H54 (cell line): Measurements from ENCODE around the gene COP1.

ENCODE experiments used
- DNase-seq: peaks from one replicate; pipeline ENCODE4 v3.0.0; 2011; ENCODE audit warnings: low spot score, mixed read lengths; ENCODE audit not compliant: insufficient read length
- FAIRE-seq: peaks from 3 replicates; lab custom pipeline; 2011; peaks lifted over from hg19 to GRCh38; lab: Jason Lieb, UNC
- POLR2A ChIP-seq: IDR thresholded peaks from 2 replicates; pipeline ENCODE4 v1.6.1; 2011; ENCODE audit warnings: low read depth, mild to moderate bottlenecking, low read length

Gene COP1

DNA sequence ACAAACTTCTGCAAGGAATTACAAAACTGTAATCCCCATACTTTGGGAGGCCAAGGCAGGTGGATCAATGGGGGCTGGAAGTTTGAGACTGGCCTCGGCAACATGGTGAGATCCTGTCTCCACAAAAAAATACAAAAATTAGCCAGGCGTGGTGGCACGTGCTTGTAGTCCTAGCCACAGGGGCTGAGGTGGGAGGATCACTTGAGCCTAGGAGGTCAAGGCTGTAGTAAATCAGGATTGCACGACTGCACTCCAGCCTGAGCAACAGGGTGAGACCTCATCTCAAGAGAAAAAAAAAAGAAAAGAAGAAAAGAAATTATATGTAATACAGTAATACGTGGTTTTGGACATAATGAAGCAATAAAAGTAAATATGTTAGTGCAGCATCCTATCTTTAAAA lies 138.2 kb downstream of the COP1 start:
- TF ChIP-seq POLR2A = no peak
- FAIRE-seq (no peak), DNase-seq (no peak)

DNA sequence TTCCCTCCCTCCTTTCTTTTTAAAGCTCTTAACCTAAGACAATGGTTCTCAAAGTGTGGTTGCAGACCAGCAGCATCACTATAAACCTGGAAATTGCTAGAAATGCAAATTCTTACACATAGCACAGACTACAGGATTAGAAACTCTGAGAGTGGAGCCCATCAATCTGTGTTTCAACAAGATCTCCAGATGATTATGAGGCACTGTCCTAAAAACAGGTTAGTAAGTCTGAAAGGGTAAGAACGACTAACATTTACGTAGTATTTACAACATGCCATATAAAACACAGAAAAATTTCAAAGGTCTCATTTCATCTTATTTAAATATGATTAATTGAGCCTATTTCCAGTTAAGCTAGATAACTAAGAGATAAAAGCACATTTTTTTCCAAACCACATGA lies 138.8 kb downstream of the COP1 start:
- TF ChIP-seq POLR2A = no peak
- DNase-seq (no peak), FAIRE-seq (no peak)

DNA sequence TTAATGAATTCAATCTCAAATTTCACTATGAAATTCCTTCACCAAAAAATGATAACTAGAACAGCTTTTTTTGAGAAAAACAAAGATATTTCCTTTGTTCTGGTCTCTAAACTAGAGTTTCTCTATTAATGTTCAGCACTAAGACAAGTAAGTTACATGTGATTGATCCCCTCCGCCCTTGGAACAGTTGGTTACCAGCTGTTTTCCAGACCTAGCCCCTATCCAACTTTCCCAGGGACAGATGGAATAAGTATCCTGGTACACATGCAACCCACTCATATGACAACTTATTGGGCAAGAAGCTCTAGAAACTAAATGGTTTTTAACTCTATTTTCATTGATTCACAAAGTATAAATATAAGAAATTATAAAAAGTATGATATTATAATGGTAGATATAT lies 140.4 kb downstream of the COP1 start:
- no peak for TF ChIP-seq POLR2A
- FAIRE-seq (no peak), DNase-seq (no peak)

DNA sequence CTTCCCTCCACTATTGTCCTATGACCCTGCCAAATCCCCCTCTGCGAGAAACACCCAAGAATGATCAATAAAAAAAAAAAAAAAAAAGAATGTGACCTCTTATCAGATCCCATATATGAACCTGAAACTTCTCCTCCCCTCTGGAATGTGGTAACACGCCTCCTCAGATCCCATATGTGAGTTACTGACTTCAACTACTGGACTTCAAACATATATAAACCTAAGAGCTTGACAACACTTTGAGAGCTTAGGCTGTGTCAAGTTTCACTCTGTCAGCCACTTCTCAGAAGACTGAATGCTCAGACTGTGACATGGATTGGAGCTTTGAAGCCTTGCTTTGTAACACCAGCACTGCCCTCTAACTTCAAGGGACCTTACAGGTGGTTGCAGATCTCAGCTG lies 148.4 kb downstream of the COP1 start:
- no peak for DNase-seq
- no peak for TF ChIP-seq POLR2A
- FAIRE-seq = no peak

DNA sequence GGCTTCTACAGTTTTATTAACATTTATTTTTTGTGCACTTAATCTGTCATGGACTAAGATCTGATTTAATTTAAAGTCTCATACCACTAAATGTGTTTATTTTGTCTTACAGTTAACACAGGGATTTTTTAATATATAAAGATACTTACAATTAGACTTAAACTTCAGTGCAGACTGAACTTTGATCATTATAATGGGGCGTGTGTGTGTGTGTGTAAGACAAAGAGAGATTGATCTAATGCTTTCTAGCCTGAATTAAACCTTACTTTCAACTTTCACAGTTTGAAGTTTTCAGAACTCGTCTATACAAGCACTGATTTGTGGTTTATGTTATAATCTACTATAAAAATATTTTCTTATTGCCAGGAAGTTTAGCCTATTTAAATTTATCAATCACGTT lies 150.8 kb downstream of the COP1 start:
- no peak for FAIRE-seq
- TF ChIP-seq POLR2A = no peak
- no peak for DNase-seq

DNA sequence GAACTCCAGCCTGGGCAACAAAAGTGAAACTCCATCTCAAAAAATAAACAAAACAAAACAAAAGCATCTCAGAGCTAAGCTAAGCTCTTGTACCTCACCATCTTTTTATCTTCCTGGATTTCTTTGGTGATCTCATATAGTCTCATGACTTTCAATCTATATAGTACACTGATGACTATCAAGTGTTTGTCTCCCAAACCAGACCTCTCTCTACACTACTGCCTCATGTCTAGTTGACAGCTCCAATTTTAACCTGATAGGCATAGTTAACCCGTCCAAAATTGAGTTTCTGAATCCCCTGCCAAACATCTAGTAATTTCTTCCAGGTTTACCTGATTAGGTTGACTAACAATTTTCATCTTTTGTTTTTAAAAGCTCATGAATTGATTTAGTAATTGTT lies 151.7 kb downstream of the COP1 start:
- TF ChIP-seq POLR2A = no peak
- DNase-seq (no peak), FAIRE-seq (no peak)

DNA sequence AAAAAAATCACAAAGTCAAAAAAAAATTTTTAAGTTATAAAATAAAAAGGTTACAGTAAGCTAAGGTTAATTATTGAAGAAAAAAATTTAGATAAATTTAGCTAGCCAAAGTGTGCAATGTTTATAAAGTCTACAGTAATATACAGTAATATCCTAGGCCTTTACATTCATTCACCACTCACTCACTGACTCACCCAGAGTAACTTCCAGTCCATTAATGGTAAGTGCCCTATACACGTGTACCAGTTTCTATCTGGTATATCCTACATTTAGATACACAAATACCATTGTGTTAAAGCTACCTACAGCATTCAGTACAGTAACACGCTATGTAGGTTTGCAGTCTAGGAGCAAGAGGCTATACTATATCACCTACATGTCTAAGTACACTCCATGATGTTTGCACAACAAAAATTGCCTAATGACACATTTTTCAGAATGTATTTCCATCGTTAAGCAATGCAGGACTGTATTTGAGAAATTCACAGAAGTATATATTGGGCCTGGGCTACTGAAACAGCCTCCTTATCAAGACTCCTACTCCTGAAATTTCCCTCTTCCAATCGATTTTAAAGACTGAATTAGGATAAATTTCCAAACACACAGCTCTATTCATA lies 155.1 kb downstream of the COP1 start:
- no peak for TF ChIP-seq POLR2A
- DNase-seq (no peak), FAIRE-seq (no peak)

DNA sequence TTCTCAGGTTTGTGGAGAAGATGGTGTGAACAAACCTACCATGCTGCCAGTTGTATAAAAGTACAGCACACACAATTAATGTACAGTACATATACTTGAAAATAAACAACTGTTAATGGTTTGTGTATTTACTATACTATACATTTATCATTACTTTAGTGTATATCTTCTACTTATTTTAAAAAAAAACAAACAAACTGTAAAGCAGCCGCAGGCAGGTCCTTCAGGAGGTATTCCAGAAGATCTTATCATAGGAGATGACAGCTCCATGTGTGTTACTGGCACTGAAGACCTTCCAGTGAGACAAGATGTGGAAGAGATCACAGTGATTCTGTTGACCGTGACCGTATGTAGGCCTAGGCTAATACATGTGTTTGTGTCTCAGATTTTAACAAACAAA lies 155.7 kb downstream of the COP1 start:
- no peak for DNase-seq
- no peak for FAIRE-seq
- TF ChIP-seq POLR2A = no peak

DNA sequence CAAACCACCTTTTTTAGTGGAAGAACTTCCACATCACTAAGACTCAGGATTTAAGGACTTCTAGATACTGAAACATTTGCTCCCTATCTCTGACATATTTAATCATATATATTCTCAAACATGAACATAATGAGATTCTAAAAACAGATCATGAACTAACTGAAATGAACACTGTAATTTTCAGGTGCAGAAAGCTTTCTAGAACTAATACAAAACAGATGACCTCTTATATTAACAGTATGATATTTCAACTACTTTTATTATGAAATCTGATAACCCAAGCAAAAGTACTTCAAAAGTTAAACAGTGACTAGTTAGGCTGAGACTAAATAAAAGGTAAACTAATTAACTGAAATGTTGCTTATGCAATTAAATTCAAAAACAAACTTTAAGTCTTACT lies 157.5 kb downstream of the COP1 start:
- no peak for TF ChIP-seq POLR2A
- DNase-seq (no peak), FAIRE-seq (no peak)

DNA sequence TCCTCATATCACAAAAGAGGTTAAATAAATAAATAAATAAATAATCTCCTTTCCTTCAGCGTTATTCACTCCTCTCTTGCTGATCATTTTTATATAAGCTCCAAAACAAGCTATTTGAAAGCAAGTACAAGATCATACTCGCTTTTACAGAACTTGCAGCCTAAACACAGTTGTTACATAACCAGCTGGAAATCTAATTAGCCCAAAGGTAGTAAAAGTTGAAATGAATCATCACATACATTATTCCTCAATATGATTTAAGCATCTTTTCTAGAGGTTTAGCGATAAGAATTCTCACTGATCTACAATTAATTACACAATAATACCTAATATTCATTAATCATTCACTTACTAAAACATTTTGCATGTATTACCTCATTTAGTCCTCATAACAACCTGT lies 160.2 kb downstream of the COP1 start:
- no peak for TF ChIP-seq POLR2A
- DNase-seq (no peak), FAIRE-seq (no peak)

DNA sequence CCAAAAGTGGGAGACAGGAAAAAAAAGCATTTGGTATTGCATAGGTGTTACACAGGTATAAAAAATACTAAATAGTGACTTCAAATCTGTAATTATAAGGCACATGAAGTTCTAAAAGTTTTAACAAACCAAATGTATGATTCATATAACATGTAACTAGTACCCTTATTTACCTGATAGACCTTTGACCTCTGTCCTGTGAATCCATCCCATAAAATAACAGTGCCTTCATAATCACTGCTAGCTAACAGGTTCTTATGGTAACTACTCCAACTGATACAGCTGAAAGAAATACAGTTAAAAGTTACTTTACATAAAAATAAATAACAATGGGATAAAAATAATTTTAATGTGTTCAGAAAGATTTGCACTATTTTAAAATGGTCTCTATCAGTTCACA lies 163.5 kb downstream of the COP1 start:
- DNase-seq (no peak), FAIRE-seq (no peak)
- TF ChIP-seq POLR2A = no peak

DNA sequence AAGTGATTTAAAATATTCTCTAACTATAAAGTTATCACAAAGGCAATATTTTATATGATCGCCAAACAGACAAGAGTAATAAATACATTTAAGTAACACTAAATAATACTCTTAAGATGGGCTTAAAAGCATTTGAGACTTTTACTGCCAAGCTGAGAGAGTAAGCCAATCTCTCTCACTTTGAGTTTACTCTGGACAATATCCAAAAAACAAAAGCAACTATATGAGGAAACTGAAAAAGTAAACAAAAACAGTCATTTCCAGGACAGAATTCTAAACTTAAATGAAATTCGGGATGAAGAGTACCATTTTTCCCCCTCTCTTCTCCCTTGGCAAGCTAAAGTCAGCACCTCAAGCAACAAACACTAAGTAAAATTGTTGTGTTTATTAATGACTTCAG lies 173.2 kb downstream of the COP1 start:
- DNase-seq (no peak), FAIRE-seq (no peak)
- no peak for TF ChIP-seq POLR2A

DNA sequence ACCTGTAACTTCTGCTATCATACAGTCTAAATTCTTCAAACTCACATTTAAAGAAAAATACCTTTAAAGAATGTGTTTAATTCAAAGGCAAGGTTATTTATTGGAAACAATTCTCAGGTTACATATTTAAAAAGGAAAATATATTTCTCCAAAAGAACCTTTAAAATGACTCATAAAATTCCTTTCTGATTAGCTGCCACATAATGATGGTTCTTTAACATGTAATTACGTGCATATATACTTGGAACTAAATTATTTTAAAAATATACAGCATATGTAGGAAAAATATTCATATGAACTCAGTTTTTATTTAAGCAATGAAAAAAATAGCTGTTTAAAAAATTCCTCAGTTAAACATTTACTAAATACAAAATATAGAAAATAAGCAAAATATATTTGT lies 173.6 kb downstream of the COP1 start:
- no peak for FAIRE-seq
- no peak for DNase-seq
- no peak for TF ChIP-seq POLR2A

DNA sequence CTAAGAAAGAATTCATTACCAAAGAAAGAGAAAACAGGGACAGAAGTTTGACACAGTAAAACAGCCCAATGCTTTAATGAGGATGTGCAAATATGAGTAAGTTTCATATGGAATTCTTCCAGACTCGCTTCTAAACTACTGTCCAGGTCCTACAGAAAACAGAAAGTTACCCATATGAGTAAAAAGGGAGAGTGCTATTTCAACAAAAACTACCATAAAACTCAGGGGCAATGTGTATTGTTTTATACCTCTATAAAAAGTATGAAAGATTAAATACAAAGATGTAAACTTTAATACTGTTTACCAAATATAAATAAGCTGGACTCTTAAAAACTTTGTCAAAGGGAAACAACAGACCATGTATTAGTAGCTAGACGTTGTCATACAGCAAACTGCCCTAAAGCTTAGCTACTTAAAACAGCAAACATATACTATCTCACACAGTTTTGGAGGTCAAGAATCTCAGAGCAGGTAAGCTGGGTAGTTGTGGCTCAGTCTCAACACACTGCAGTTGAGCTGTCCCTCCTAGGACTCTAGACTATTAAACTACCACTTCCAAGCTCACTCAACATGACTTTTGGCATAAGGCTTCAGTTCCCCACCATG lies 174.9 kb downstream of the COP1 start:
- TF ChIP-seq POLR2A = no peak
- DNase-seq (no peak), FAIRE-seq (no peak)

DNA sequence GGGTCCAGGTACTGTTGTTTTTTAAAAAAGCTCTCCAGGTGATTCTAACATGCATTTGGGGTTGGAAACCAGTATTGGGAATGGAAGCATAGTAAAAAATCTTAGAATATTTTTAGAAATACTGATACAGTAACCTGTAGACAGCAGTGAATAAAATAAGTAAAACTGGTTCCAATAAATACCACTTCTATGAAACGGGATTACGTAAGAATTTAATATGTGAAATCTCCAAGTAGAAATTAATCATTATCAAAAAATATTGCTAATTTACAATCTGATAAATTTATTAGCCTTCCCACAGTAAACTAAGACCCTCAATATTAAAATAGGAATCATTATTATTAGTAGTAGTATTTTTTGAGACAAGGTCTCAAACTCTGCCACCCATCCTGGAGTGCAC lies 177.5 kb downstream of the COP1 start:
- no peak for TF ChIP-seq POLR2A
- DNase-seq (no peak), FAIRE-seq (no peak)
